ENCODE measurements around the gene MAP1B.

MAP1B gene

GRCh38 chr5:72107131-72107900 lies at the start of gene MAP1B:
Gene MAP1B, plus strand, starts transcription at chr5:72107475. Its CDS starts 57 bp downstream, at chr5:72107532.
- Mint-ChIP-seq H3K9me3 (no peaks in the 10 kb centered on the region), H3K36me3 (no peaks in the 10 kb centered on the region), H3K27ac (no peak within 1 kb of the TSS), H3K27me3 (peaks cover 27% of the 10 kb centered on the region), H3K4me1 (peaks cover 11% of the 10 kb centered on the region), H3K4me3 (peak within 1 kb of the TSS; percentile 70)
- DNase-seq (ENCODE audit: low spot score in 2 of 2), result no peak
- ATAC-seq (ENCODE audit: low read depth), result no peak

DNA sequence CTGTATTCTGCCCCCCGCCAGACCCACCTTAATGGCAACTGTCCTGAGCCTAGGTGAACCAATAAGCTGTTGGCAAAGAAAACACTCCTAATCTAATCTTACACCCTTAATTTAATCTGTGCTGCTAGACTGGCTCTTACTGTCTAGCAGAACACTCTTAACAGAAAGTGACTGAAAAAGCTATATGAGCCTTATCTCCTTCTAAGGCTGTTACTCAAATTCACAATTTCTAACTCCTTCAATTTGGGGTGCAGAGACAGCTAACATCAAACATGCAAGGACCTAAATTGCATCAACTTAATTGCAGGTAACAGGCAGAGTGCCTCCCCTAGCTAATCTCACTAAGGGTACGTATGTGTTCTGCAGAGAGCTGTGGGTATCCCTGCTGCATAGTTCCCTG lies 49.5 kb upstream of the MAP1B start:
- Mint-ChIP-seq H3K27ac (no peak overlapping the region), H3K36me3 (no peaks in the 10 kb centered on the region), H3K27me3 (peaks cover 5% of the 10 kb centered on the region), H3K4me3 (no peak overlapping the region), H3K4me1 (no peaks in the 10 kb centered on the region), H3K9me3 (no peaks in the 10 kb centered on the region)
- DNase-seq (ENCODE audit: low spot score in 2 of 2) (no peak), ATAC-seq (ENCODE audit: low read depth) (no peak)

DNA sequence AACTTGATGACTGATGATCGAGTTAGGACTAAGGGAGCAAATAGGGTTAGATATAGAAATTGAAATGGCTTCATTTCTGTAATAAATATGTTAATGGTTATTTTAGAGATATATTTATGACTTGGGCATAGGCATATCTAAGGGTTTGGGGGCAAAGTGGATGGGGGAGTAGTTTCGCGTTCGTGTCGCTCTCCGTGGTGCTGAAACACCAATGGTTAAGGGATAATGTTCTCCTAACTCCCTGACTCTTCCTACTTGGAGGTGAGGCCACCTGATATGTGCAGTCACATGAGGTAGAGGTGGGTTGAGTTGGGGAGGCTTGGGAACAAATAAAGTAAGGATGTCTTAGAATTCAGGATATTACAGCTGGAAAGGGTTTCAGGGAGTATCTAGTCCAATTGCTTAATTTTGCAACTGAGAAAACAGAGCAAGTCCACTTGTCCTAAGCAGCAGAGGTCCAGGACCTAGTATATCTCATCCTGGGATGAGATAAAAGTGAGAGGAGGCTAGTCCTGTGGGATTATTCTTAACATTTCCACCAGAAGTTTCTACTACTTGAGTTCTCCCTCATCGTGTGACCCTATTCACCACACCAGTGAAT lies 44.0 kb upstream of the MAP1B start:
- H3K36me3 Mint-ChIP-seq, result no peaks in the 10 kb centered on the region

GRCh38 chr5:72064801-72065570 lies 42.3 kb upstream of the MAP1B start:
- ATAC-seq (ENCODE audit: low read depth) (no peak), DNase-seq (ENCODE audit: low spot score in 2 of 2) (no peak)
- Mint-ChIP-seq H3K4me1 (no peaks in the 10 kb centered on the region), H3K36me3 (no peaks in the 10 kb centered on the region), H3K27ac (no peak overlapping the region), H3K27me3 (peaks cover 3% of the 10 kb centered on the region), H3K9me3 (no peaks in the 10 kb centered on the region), H3K4me3 (no peak overlapping the region)

More for the DNA sequence above, 44.0 kb upstream of the MAP1B start:
- Mint-ChIP-seq H3K27me3 (peaks cover 3% of the 10 kb centered on the region), H3K27ac (no peak overlapping the region), H3K9me3 (no peaks in the 10 kb centered on the region), H3K4me3 (no peak overlapping the region), H3K4me1 (no peaks in the 10 kb centered on the region)
- ATAC-seq (ENCODE audit: low read depth), result no peak
- DNase-seq (ENCODE audit: low spot score in 2 of 2), result no peak

DNA sequence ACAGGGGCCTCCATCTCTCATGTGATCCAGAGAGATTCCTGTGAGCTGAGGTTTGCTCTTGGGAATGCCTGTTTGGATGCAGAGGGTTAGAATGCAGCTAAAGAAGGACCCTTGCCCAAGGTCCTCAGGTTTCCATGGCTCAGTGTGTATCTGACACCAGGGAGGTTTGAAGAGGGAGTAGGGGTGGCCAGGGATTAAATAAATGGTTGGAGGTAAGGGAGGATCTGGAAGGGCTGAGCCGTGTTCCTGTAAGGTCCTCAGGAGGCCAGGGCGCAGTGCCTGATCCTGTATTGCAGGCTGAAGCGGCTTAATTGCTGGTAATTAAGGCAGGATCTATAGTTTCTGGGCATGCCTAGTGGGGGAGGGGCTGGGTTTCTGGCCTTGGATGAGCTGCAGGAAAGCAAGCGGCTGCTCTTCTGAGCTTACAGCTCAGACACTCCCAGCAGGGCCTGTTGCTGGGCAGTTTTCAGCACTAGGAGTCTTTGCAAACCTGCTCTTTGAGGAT lies 41.5 kb upstream of the MAP1B start:
- DNase-seq (ENCODE audit: low spot score in 2 of 2), result no peak
- ATAC-seq (ENCODE audit: low read depth), result no peak

GRCh38 chr5:72066705-72067107 lies 40.6 kb upstream of the MAP1B start:
- DNase-seq (ENCODE audit: low spot score in 2 of 2) (no peak), ATAC-seq (ENCODE audit: low read depth) (no peak)
- Mint-ChIP-seq H3K4me1 (no peaks in the 10 kb centered on the region), H3K36me3 (no peaks in the 10 kb centered on the region), H3K4me3 (no peak overlapping the region), H3K27me3 (peaks cover 3% of the 10 kb centered on the region), H3K9me3 (no peaks in the 10 kb centered on the region), H3K27ac (no peak overlapping the region)

More for the DNA sequence above, 41.5 kb upstream of the MAP1B start:
- no peaks in the 10 kb centered on the region for H3K9me3 Mint-ChIP-seq
- no peaks in the 10 kb centered on the region for H3K4me1 Mint-ChIP-seq
- H3K27ac Mint-ChIP-seq, result no peak overlapping the region
- H3K27me3 Mint-ChIP-seq, result peaks cover 3% of the 10 kb centered on the region
- H3K36me3 Mint-ChIP-seq, result no peaks in the 10 kb centered on the region
- H3K4me3 Mint-ChIP-seq, result no peak overlapping the region

GRCh38 chr5:72067682-72068470 lies 39.4 kb upstream of the MAP1B start:
- H3K27me3 Mint-ChIP-seq, result peaks cover 7% of the 10 kb centered on the region
- H3K36me3 Mint-ChIP-seq, result no peaks in the 10 kb centered on the region
- no peak for ATAC-seq (ENCODE audit: low read depth)
- DNase-seq (ENCODE audit: low spot score in 2 of 2), result no peak
- no peak overlapping the region for H3K27ac Mint-ChIP-seq
- H3K9me3 Mint-ChIP-seq, result no peaks in the 10 kb centered on the region
- no peak overlapping the region for H3K4me3 Mint-ChIP-seq
- H3K4me1 Mint-ChIP-seq, result no peaks in the 10 kb centered on the region

DNA sequence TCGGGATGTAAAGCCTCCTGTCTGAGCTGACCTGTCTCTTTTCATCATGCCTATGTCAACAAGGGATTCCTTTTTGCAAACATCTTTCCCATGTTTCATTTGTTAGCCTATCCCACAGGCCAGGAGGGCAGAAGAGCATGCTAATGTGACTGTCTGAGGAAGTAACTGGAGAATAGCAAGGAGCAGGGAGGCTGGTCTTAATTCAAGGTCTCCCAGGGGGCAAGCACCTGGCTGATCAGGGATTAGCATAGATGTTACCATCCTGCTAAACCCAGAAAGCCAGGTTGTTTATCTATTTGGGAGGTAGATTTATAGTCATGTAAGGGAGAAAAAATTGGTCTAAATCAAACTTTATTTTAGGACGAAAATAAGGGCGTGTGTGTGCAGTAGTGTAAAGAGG lies 36.7 kb upstream of the MAP1B start:
- ATAC-seq (ENCODE audit: low read depth), result no peak
- Mint-ChIP-seq H3K27ac (no peak overlapping the region), H3K4me3 (no peak overlapping the region), H3K9me3 (no peaks in the 10 kb centered on the region), H3K36me3 (no peaks in the 10 kb centered on the region), H3K4me1 (no peaks in the 10 kb centered on the region), H3K27me3 (peaks cover 9% of the 10 kb centered on the region)
- DNase-seq (ENCODE audit: low spot score in 2 of 2), result no peak

GRCh38 chr5:72071906-72072305 lies 35.4 kb upstream of the MAP1B start:
- DNase-seq (ENCODE audit: low spot score in 2 of 2) (no peak), ATAC-seq (ENCODE audit: low read depth) (no peak)
- Mint-ChIP-seq H3K27me3 (peaks cover 11% of the 10 kb centered on the region), H3K27ac (no peak overlapping the region), H3K9me3 (no peaks in the 10 kb centered on the region), H3K4me3 (no peak overlapping the region), H3K4me1 (no peaks in the 10 kb centered on the region), H3K36me3 (no peaks in the 10 kb centered on the region)

DNA sequence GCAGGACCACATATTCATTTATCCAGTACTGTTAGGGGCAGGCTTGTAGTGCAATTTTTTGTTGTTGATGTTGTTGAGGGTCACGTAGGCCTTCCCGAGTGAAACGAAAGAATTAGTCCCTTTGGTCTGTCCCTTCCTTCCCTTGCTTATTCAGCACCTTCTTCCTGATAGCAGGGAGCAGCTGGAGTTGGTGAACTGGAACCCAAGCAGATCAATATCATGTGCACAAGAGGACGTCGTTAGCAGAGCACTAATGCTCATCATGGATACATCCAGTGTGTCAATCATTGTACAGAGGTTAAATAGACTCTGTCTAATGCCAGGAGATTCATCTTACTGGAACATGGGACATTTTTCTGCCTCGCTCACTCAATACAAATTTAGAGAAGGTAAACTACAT lies 33.0 kb upstream of the MAP1B start:
- H3K27ac Mint-ChIP-seq, result no peak overlapping the region
- no peaks in the 10 kb centered on the region for H3K36me3 Mint-ChIP-seq
- H3K4me1 Mint-ChIP-seq, result no peaks in the 10 kb centered on the region
- H3K4me3 Mint-ChIP-seq, result no peak overlapping the region
- ATAC-seq (ENCODE audit: low read depth) (no peak), DNase-seq (ENCODE audit: low spot score in 2 of 2) (no peak)
- H3K9me3 Mint-ChIP-seq, result no peaks in the 10 kb centered on the region
- peaks cover 13% of the 10 kb centered on the region for H3K27me3 Mint-ChIP-seq

DNA sequence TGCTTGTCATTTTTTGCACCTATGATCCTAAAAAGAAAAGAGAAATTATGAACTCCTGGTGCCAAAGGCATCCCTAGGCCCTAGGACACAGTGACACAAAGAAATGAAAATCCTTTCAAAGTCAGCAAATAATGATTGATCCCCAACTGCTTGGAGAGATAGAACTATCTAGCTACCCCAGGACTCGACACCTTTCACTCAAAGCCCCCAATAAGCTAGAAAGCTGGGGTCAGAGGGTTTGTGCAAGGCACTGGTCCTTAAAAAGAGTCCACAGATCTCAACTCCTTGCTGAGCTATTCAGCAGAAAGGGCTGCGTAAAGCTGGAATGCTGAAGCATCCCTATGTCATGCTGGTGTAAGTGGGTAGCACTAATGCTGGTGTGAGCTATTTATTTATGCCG lies 31.8 kb upstream of the MAP1B start:
- no peak for ATAC-seq (ENCODE audit: low read depth)
- no peak overlapping the region for H3K27ac Mint-ChIP-seq
- no peak overlapping the region for H3K4me3 Mint-ChIP-seq

GRCh38 chr5:72076621-72077300 lies 30.5 kb upstream of the MAP1B start:
- ATAC-seq (ENCODE audit: low read depth) (no peak), DNase-seq (ENCODE audit: low spot score in 2 of 2) (no peak)
- H3K36me3 Mint-ChIP-seq, result no peaks in the 10 kb centered on the region
- peaks cover 16% of the 10 kb centered on the region for H3K27me3 Mint-ChIP-seq
- H3K27ac Mint-ChIP-seq, result no peak overlapping the region
- no peaks in the 10 kb centered on the region for H3K4me1 Mint-ChIP-seq
- no peak overlapping the region for H3K4me3 Mint-ChIP-seq
- no peaks in the 10 kb centered on the region for H3K9me3 Mint-ChIP-seq

More for the DNA sequence above, 31.8 kb upstream of the MAP1B start:
- Mint-ChIP-seq H3K9me3 (no peaks in the 10 kb centered on the region), H3K36me3 (no peaks in the 10 kb centered on the region), H3K4me1 (no peaks in the 10 kb centered on the region), H3K27me3 (peaks cover 15% of the 10 kb centered on the region)
- no peak for DNase-seq (ENCODE audit: low spot score in 2 of 2)

DNA sequence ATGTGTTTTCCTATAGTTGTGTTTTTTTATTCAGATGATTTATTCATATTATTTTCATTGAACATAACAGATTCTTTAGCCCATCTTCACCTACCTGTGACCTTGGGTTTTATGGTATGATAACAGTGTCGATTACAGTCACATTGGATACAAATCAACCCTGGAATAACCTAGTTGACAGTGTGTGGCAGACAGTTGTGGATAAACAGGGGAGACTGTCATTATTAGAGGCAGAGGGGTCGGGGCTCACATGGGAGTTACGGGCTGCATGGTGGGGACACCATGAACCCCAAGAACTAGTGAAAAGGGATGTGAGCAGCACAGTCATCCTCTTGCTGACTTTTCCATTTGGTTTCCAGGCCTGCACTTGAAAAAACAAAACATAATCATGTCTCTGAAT lies 29.9 kb upstream of the MAP1B start:
- Mint-ChIP-seq H3K4me1 (no peaks in the 10 kb centered on the region), H3K36me3 (no peaks in the 10 kb centered on the region), H3K27me3 (peaks cover 17% of the 10 kb centered on the region), H3K9me3 (no peaks in the 10 kb centered on the region), H3K4me3 (no peak overlapping the region), H3K27ac (no peak overlapping the region)
- no peak for ATAC-seq (ENCODE audit: low read depth)
- DNase-seq (ENCODE audit: low spot score in 2 of 2), result no peak

Measured in memory B cell (primary cell).